ENCODE results near the gene C14orf132. TPM values are rescaled to one million over a fixed set of nuclear protein-coding genes. Genes with fewer than 3 reads are reported as not detected.

The C14orf132 gene
- total RNA-seq, 1 donor from 2014 or later = 33.2 TPM

DNA sequence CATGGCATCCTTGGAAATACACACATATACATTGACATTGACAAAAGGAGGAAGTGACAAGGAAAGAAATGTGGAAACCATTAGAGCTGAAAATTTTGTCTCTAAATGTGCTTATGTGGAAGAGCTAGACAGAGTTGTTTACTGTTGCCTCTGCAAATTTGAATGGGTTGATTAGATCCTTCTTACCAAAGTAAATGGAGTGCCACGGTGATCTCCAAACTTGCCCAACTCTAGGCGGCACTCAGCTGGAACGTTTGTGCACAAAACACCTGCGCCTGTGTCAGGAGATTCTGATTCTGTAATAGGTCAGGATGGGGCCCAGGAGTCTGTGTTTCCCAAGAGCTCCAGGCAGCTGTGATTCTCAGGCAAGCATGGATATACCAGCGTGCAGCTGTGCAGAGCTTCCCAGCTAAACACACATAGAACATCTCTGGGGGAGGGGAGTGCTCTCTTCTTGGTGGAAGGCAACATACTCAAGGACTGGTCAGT lies 87.7 kb downstream of the C14orf132 start:
- TF ChIP-seq, protein P1, sequence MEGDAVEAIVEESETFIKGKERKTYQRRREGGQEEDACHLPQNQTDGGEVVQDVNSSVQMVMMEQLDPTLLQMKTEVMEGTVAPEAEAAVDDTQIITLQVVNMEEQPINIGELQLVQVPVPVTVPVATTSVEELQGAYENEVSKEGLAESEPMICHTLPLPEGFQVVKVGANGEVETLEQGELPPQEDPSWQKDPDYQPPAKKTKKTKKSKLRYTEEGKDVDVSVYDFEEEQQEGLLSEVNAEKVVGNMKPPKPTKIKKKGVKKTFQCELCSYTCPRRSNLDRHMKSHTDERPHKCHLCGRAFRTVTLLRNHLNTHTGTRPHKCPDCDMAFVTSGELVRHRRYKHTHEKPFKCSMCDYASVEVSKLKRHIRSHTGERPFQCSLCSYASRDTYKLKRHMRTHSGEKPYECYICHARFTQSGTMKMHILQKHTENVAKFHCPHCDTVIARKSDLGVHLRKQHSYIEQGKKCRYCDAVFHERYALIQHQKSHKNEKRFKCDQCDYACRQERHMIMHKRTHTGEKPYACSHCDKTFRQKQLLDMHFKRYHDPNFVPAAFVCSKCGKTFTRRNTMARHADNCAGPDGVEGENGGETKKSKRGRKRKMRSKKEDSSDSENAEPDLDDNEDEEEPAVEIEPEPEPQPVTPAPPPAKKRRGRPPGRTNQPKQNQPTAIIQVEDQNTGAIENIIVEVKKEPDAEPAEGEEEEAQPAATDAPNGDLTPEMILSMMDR (IDR thresholded peaks at IDR 0.05) = no peak
- no peak overlapping the region for H3K4me3 Mint-ChIP-seq (ENCODE audit: unreplicated experiment)

DNA sequence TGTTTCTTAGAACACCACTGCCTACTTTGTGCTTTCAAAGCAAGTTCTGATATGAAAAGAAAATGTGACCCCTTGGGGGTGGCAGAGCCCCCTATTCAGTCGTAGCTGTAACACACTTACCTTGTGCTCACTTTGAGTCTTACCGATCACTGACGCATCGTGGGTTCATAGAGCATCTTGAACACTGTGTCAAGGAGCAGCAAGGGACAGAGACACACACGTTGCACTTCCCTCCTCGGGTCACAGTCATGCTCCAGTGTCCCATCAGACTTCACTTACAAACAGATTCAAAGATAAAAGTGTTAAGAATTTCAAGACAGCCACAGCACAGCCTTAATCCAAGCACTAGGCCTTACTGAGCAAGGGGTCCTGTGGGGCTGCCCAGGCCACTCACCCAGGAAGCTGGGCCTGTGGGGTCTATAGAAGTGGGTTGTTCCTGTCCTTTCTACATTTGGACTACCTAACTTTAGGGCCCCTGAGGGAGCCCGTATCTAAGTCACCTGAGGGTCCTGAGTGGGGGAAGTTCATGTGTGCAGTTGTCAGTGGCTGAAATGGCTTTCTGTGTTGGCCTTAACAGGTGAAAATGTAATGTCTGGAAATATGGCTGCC lies 90.1 kb downstream of the C14orf132 start:
- no peak overlapping the region for H3K4me3 Mint-ChIP-seq (ENCODE audit: unreplicated experiment)
- DNase-seq (ENCODE audit: low spot score) = no peak
- H3K27me3 Mint-ChIP-seq (ENCODE audit: low read depth) = peaks cover 24% of the 10 kb centered on the region
- H3K4me1 Mint-ChIP-seq (ENCODE audit: low read depth) = peaks cover 3% of the 10 kb centered on the region
- no peaks in the 10 kb centered on the region for H3K9me3 Mint-ChIP-seq (ENCODE audit: low read depth)
- H3K36me3 Mint-ChIP-seq (ENCODE audit: low read depth) = peaks cover 3% of the 10 kb centered on the region
- TF ChIP-seq, protein P1 (IDR thresholded peaks at IDR 0.05) = no peak
- no peak overlapping the region for H3K27ac Mint-ChIP-seq (ENCODE audit: unreplicated experiment)

More for the DNA sequence above, 87.7 kb downstream of the C14orf132 start:
- Mint-ChIP-seq H3K36me3 (ENCODE audit: low read depth) (peaks cover 3% of the 10 kb centered on the region), H3K9me3 (ENCODE audit: low read depth) (no peaks in the 10 kb centered on the region), H3K4me1 (ENCODE audit: low read depth) (peaks cover 3% of the 10 kb centered on the region), H3K27ac (ENCODE audit: unreplicated experiment) (no peak overlapping the region), H3K27me3 (ENCODE audit: low read depth) (peaks cover 10% of the 10 kb centered on the region)
- no peak for DNase-seq (ENCODE audit: low spot score)

DNA sequence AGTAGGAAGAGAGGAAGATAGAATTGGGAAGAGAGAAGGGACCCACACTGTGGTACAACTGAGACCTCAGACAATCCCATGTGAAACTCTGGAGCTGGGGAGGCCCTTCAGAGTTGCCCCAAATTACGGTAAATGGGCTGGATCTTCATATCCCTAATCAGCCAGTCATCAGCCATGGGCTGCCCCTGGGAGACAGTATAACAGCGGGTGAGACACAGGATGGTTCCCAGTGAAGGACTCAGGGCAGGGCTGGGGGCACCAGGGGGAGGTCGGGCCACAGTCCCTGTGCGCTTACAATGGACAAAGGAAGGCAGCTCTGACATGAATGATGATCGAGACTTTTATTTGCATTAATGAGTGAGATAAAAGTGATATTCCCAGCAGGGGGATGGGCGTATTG lies 91.2 kb downstream of the C14orf132 start:
- Mint-ChIP-seq H3K9me3 (ENCODE audit: low read depth) (no peaks in the 10 kb centered on the region), H3K27me3 (ENCODE audit: low read depth) (peaks cover 24% of the 10 kb centered on the region), H3K36me3 (ENCODE audit: low read depth) (peaks cover 3% of the 10 kb centered on the region), H3K4me3 (ENCODE audit: unreplicated experiment) (no peak overlapping the region), H3K4me1 (ENCODE audit: low read depth) (peaks cover 8% of the 10 kb centered on the region), H3K27ac (ENCODE audit: unreplicated experiment) (no peak overlapping the region)
- DNase-seq (ENCODE audit: low spot score) = no peak
- TF ChIP-seq, protein P1 (IDR thresholded peaks at IDR 0.05) = no peak

DNA sequence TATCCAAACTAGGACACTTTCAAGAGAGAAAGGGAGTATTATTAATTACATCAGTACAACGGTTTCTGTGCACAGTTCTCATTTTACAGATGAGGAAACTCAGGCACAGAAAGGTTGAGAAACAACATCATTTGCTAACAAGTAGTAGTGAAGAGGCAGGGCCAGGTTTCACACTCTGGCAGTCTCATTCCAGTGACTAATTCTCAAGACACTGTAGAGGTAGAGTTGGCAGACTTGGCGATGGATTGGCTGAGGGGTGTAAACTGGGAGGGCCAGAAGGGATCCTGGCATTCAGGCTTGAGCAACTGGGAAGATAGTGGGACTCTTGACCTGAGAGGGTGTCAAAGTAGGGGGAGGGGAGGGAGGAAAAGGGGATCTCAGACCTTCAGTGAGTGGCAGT lies 91.7 kb downstream of the C14orf132 start:
- H3K27me3 Mint-ChIP-seq (ENCODE audit: low read depth) = peaks cover 24% of the 10 kb centered on the region
- peaks cover 3% of the 10 kb centered on the region for H3K36me3 Mint-ChIP-seq (ENCODE audit: low read depth)
- TF ChIP-seq, protein P1 (IDR thresholded peaks at IDR 0.05) = no peak
- no peak overlapping the region for H3K27ac Mint-ChIP-seq (ENCODE audit: unreplicated experiment)
- no peak for DNase-seq (ENCODE audit: low spot score)
- peaks cover 13% of the 10 kb centered on the region for H3K4me1 Mint-ChIP-seq (ENCODE audit: low read depth)
- H3K9me3 Mint-ChIP-seq (ENCODE audit: low read depth) = no peaks in the 10 kb centered on the region
- no peak overlapping the region for H3K4me3 Mint-ChIP-seq (ENCODE audit: unreplicated experiment)

DNA sequence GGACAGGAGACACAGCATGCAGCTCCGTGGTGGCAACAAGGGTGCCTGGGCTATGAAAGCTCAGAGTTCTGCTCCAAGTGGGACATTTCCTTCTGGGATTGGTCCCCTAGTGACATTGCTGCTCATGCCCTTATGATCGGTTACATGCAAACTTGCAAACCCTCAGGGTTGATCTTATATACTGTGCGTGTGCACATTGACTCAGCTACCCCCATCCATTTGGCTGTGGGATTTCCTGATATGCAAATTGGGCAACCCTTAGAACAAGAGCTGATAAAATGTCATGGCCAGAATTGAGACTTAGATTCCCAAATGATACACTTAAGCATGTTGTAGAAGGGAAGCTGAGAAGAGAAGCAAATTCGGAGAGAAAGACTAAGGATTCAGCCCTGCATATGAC lies 92.7 kb downstream of the C14orf132 start:
- Mint-ChIP-seq H3K4me1 (ENCODE audit: low read depth) (peaks cover 19% of the 10 kb centered on the region), H3K27me3 (ENCODE audit: low read depth) (peaks cover 22% of the 10 kb centered on the region), H3K4me3 (ENCODE audit: unreplicated experiment) (no peak overlapping the region), H3K9me3 (ENCODE audit: low read depth) (no peaks in the 10 kb centered on the region), H3K36me3 (ENCODE audit: low read depth) (peaks cover 3% of the 10 kb centered on the region), H3K27ac (ENCODE audit: unreplicated experiment) (no peak overlapping the region)
- TF ChIP-seq, protein P1 (IDR thresholded peaks at IDR 0.05) = no peak
- no peak for DNase-seq (ENCODE audit: low spot score)
